Neural cell (in vitro differentiated cells): ENCODE data around the gene UQCC2. TPM values are rescaled to one million over a fixed set of nuclear protein-coding genes. Genes with fewer than 3 reads are reported as not detected.

Experiments used
- H2AFZ ChIP-seq: fragments of 200-600, 300-800 bp; sonication (generic), shearing (Covaris generic); 2 replicates; pipeline ENCODE4 v1.6.0; 2014; ENCODE audit warnings: low read depth, mild to moderate bottlenecking, antibody characterized with exemption, low read length, moderate library complexity
- H3F3A ChIP-seq: fragments of 200-600 bp; shearing (Covaris generic); 2 replicates; pipeline ENCODE4 v1.6.1; 2016; ENCODE audit warnings: mild to moderate bottlenecking, moderate library complexity, mixed read lengths, antibody characterized with exemption, low read length; ENCODE audit not compliant: insufficient read depth, poor library complexity, severe bottlenecking
- H3K27ac ChIP-seq: fragments of 200-600, 300-800 bp; sonication (generic), shearing (Covaris generic); 2 replicates; pipeline ENCODE4 v1.5.1; 2014; ENCODE audit warnings: mild to moderate bottlenecking, low read length, moderate library complexity
- H3K27me3 ChIP-seq: fragments of 300-800, 200-600 bp; sonication (generic), shearing (Covaris generic); 2 replicates; pipeline ENCODE4 v1.6.0; 2014; ENCODE audit warnings: mild to moderate bottlenecking, low read depth, low read length, moderate library complexity; ENCODE audit not compliant: insufficient read depth
- H3K36me3 ChIP-seq: fragments of 300-800, 200-600 bp; sonication (generic), shearing (Covaris generic); 2 replicates; pipeline ENCODE4 v1.5.1; 2014; ENCODE audit warnings: mild to moderate bottlenecking, antibody characterized with exemption, low read length, moderate library complexity; ENCODE audit not compliant: insufficient read depth
- H3K4me2 ChIP-seq: fragments of 300-800, 200-600 bp; sonication (generic), shearing (Covaris generic); 2 replicates; pipeline ENCODE4 v1.6.0; 2014; ENCODE audit warnings: mild to moderate bottlenecking, low read length
- H3K4me3 ChIP-seq: fragments of 300-800, 200-600 bp; sonication (generic), shearing (Covaris generic); 2 replicates; pipeline ENCODE4 v1.5.1; 2014; ENCODE audit warnings: mild to moderate bottlenecking, low read length, moderate library complexity
- H3K79me2 ChIP-seq: fragments of 200-600 bp; shearing (Covaris generic); replicated peaks from 2 replicates; pipeline ENCODE4 v1.6.0; 2014; ENCODE audit warnings: mild to moderate bottlenecking, low read length, moderate library complexity; ENCODE audit not compliant: insufficient read depth
- H3K9ac ChIP-seq: fragments of 300-800, 200-600 bp; sonication (generic), shearing (Covaris generic); 2 replicates; pipeline ENCODE4 v1.6.1; 2016; ENCODE audit warnings: mild to moderate bottlenecking, low read length, mixed read lengths
- H3K9me2 ChIP-seq: fragments of 200-600 bp; shearing (Covaris generic); 2 replicates; pipeline ENCODE4 v1.6.1; 2016; ENCODE audit warnings: mild to moderate bottlenecking, low read length, mixed read lengths; ENCODE audit not compliant: insufficient read depth
- H3K9me3 ChIP-seq: fragments of 200-600, 300-800 bp; sonication (generic), shearing (Covaris generic); 2 replicates; pipeline ENCODE4 v1.6.1; 2016; ENCODE audit warnings: mild to moderate bottlenecking, mixed run types, low read length, moderate library complexity, mixed read lengths
- H4K20me1 ChIP-seq: fragments of 200-600 bp; shearing (Covaris generic); 2 replicates; pipeline ENCODE4 v1.6.1; 2016; ENCODE audit warnings: mild to moderate bottlenecking, mixed run types; ENCODE audit not compliant: insufficient read depth
- CTCF ChIP-seq: fragments of 450-650 bp; IDR thresholded peaks from 2 replicates; pipeline ENCODE4 v1.5.1; 2014; ENCODE audit warnings: antibody characterized with exemption, mild to moderate bottlenecking, moderate library complexity; ENCODE audit not compliant: poor library complexity, severe bottlenecking
- EP300 ChIP-seq: fragments of 450-650 bp; conservative IDR thresholded peaks from 2 replicates; pipeline ENCODE4 v1.6.1; 2014; ENCODE audit warnings: antibody characterized with exemption, mild to moderate bottlenecking, moderate library complexity; ENCODE audit not compliant: poor library complexity, severe bottlenecking
- EZH2 ChIP-seq: fragments of 200-600, 300-800 bp; shearing (Covaris generic), sonication (generic); IDR thresholded peaks from 2 replicates; pipeline ENCODE4 v1.6.1; 2014; ENCODE audit warnings: antibody characterized with exemption, low read length, borderline replicate concordance, mild to moderate bottlenecking; ENCODE audit not compliant: insufficient read depth, poor library complexity, severe bottlenecking
- MXI1 ChIP-seq: fragments of 450-650 bp; conservative IDR thresholded peaks from 2 replicates; pipeline ENCODE4 v1.6.1; 2014; ENCODE audit warnings: antibody characterized with exemption, mild to moderate bottlenecking; ENCODE audit not compliant: poor library complexity, severe bottlenecking
- POLR2AphosphoS5 ChIP-seq: IDR thresholded peaks from 2 replicates; pipeline ENCODE4 v1.6.1; 2012
- RAD21 ChIP-seq: fragments of 450-650 bp; conservative IDR thresholded peaks from 2 replicates; pipeline ENCODE4 v1.6.1; 2014; ENCODE audit warnings: antibody characterized with exemption, mild to moderate bottlenecking, moderate library complexity
- REST ChIP-seq: IDR thresholded peaks from 2 replicates; pipeline ENCODE4 v1.6.1; 2012; ENCODE audit warnings: borderline replicate concordance
- SMC3 ChIP-seq: fragments of 450-650 bp; conservative IDR thresholded peaks from 2 replicates; pipeline ENCODE4 v1.6.1; 2014; ENCODE audit warnings: antibody characterized with exemption, mild to moderate bottlenecking, moderate library complexity; ENCODE audit not compliant: poor library complexity
- TAF1 ChIP-seq: IDR thresholded peaks from 2 replicates; pipeline ENCODE4 v1.6.1; 2012; ENCODE audit warnings: low read depth
- polyA plus RNA-seq: library from polyadenylated mRNA; depleted of rRNA; stranded (reverse); fragments of >200 nt; gene quantifications from 2 replicates; pipeline ENCODE4 v1.2.3, GENCODE V29; 2014

UQCC2 gene
- polyA plus RNA-seq, 1 donor from 2014 or later, result 123 TPM

- Histone ChIP-seq H3K27me3 (no peaks in the 10 kb centered on the region), H3K9ac (no peak overlapping the region), H3K27ac (no peak overlapping the region), H3F3A (no peaks in the 10 kb centered on the region), H3K79me2 (no peaks in the 10 kb centered on the region), H3K36me3 (no peaks in the 10 kb centered on the region), H3K9me3 (no peaks in the 10 kb centered on the region), H3K4me2 (no peak overlapping the region), H4K20me1 (no peaks in the 10 kb centered on the region), H3K9me2 (no peaks in the 10 kb centered on the region), H3K4me3 (no peak overlapping the region), H2AFZ (no peak overlapping the region)
- TF ChIP-seq MXI1 (no peak), EZH2 (no peak), CTCF (no peak), EP300 (no peak), TAF1 (no peak), REST (no peak), RAD21 (no peak), POLR2AphosphoS5 (no peak), SMC3 (no peak)
Observed at GRCh38 chr6:33724102-33725023, 12.9 kb upstream of the UQCC2 start.

- Histone ChIP-seq H3K9me3 (no peaks in the 10 kb centered on the region), H3K9ac (no peak overlapping the region), H3K4me2 (no peak overlapping the region), H3K36me3 (no peaks in the 10 kb centered on the region), H4K20me1 (no peaks in the 10 kb centered on the region), H3K4me3 (no peak overlapping the region), H3K27ac (no peak overlapping the region), H2AFZ (no peak overlapping the region), H3K27me3 (no peaks in the 10 kb centered on the region), H3F3A (no peaks in the 10 kb centered on the region), H3K9me2 (no peaks in the 10 kb centered on the region), H3K79me2 (no peaks in the 10 kb centered on the region)
- TF ChIP-seq EP300, result no peak
- TF ChIP-seq CTCF, result no peak
- TF ChIP-seq POLR2AphosphoS5, result no peak
- TF ChIP-seq TAF1, result no peak
- TF ChIP-seq RAD21, result no peak
- TF ChIP-seq MXI1, result no peak
- no peak for TF ChIP-seq REST
- no peak for TF ChIP-seq EZH2
- TF ChIP-seq SMC3, result no peak
Observed at GRCh38 chr6:33723371-33724085, 12.0 kb upstream of the UQCC2 start.
